ENCODE data around the gene SCUBE3.

The SCUBE3 gene

DNA sequence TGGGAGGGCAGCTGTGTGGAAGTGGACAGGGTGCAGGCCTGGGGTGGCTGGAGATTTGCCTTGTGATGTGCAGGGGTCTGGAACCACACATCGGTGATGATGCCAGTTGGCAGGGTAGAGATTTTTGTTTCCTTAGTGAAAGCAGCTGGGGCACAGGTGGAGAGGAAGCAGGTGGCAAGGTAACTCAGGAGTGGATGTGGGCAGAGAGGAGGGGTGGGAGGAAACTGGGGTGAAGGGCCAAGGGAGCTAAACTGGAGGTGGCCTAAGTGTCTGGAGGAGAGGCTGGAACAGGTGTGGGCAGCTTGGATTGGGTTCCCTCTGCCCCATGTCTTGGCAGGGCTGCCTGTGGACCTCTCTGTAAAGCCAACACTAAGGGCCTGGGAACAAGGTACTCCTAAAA, 4.7 kb upstream of the SCUBE3 start:
- no peak for DNase-seq (ENCODE audit: low read depth, low spot score)
- ChIA-PET CTCF (interaction anchor here (0.5 to 15.4 kb wide), 7 partner anchors 16 to 223 kb away, joined by 3 to 179 read pairs (median 77); no protein-coding TSS in a partner anchor), POLR2A (no interaction called here)
- TF ChIP-seq, protein P1, sequence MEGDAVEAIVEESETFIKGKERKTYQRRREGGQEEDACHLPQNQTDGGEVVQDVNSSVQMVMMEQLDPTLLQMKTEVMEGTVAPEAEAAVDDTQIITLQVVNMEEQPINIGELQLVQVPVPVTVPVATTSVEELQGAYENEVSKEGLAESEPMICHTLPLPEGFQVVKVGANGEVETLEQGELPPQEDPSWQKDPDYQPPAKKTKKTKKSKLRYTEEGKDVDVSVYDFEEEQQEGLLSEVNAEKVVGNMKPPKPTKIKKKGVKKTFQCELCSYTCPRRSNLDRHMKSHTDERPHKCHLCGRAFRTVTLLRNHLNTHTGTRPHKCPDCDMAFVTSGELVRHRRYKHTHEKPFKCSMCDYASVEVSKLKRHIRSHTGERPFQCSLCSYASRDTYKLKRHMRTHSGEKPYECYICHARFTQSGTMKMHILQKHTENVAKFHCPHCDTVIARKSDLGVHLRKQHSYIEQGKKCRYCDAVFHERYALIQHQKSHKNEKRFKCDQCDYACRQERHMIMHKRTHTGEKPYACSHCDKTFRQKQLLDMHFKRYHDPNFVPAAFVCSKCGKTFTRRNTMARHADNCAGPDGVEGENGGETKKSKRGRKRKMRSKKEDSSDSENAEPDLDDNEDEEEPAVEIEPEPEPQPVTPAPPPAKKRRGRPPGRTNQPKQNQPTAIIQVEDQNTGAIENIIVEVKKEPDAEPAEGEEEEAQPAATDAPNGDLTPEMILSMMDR (IDR thresholded peaks at IDR 0.05; ENCODE audit: insufficient read depth, low read length, missing control alignments), result no peak
- H3K4me3 ChIP-seq (ENCODE audit: low read depth, low read length), result no peak overlapping the region

DNA sequence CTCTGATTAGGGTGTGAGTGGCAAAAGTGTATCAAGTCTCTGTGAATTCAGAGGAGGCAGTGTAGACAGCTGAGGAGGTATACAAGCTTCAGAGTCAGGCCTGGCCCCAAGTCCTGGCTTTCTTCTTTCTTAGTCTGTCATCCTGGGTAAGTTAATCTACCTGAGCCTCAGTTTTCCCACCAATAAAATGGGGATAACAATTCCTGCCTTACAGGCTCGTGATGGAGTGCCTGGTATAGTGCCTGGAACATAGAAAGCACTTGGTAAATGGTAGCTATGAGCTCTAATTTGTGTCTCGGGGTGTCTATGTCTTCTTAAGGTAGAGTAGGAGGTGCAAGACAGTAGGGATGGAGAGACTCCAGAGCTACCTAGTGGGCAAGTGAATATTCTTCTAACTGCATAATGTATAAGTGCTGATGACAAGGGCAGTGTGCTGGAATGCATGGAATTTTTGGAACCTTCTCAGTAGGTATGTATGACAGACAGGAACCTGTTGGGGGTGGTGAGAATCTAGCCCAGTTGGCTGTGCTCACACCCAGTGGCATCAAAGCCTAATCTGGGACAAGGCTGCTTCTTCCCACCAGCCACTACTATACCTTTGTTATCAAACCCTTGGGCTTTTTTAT, 4.0 kb upstream of the SCUBE3 start:
- POLR2A ChIA-PET, result no interaction called here
- CTCF ChIA-PET, result interaction anchor here (0.5 to 15.4 kb wide), 7 partner anchors 9 to 223 kb away, joined by 3 to 179 read pairs (median 77); no protein-coding TSS in a partner anchor
- TF ChIP-seq, protein P1 (IDR thresholded peaks at IDR 0.05; ENCODE audit: insufficient read depth, low read length, missing control alignments), result no peak
- no peak for DNase-seq (ENCODE audit: low read depth, low spot score)
- no peak overlapping the region for H3K4me3 ChIP-seq (ENCODE audit: low read depth, low read length)

DNA sequence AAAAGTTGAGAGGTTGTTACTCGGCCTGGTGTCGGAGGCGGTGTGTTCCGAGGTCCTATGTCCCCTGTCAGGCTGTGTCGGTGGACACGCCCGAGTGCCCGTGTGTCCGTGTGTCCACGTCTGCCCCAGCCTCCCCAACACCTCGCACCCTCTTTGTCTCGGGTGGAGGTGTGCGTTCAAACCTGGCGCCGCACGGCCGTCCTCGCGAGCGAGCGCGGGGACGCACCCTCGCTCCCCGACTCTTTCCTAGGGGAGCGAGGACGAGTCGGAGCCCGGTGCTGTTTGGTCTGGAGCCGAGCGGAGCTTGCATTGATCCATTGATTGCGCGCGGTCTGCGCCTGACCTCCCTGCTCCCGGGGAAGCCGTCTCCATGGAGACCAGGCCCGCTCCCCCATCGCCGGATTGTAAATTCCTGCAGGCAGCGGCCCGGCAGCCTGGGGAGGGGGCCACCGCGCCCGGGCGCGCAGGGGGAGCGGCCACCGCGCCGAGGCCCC, 411 bp upstream of the SCUBE3 start:
- TF ChIP-seq, protein P1 (IDR thresholded peaks at IDR 0.05; ENCODE audit: insufficient read depth, low read length, missing control alignments), result no peak
- H3K4me3 ChIP-seq (ENCODE audit: low read depth, low read length), result peak overlapping the region; percentile 72
- DNase-seq (ENCODE audit: low read depth, low spot score), result no peak
- ChIA-PET POLR2A (interaction anchor here (0.9 to 1.7 kb wide), 2 partner anchors 28 kb away, joined by 3 to 5 read pairs; no protein-coding TSS in a partner anchor), CTCF (interaction anchor here (1.0 to 5.6 kb wide), 6 partner anchors 8 to 227 kb away, joined by 3 to 52 read pairs (median 16); no protein-coding TSS in a partner anchor)

DNA sequence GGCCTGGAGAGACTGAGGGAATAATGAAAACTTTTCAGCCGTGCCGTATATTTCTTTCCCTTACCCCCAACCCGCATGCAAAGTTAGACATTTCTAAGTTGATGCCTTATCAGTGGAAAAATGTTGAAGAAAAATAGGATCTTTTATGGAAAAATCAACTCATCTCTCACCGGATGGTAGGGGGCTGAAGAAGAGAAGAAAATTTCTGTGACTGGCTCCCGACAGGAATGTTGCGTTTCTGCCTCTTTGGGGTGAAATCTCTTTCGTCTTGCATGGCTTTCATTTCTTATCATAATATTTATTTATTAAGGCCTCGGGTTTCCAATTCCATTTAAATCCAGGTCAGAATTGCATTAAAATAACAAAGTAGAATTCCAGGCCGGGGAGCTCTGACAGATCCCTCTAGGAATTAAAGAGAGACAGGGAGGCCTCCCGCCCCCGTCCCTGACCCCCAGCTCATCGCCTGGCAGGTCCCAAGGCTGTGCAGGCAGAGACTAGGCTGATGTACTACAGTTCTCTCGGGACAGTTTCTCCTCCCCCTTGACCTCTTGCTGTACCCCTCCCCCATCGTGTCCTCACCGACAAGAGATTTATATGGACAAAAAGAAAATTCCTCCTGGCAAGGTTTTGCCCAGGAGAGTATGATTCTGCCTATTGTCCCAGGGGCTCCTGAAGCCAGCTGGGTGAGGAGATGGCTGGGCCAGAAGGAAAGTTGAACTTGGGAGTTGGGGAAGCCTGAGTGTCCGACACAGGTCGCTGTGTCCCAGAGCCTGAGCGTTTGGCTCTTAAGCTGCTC, 1.3 kb downstream of the SCUBE3 start:
- TF ChIP-seq, protein P1 (IDR thresholded peaks at IDR 0.05; ENCODE audit: insufficient read depth, low read length, missing control alignments), result no peak
- peak overlapping the region; percentile 72 for H3K4me3 ChIP-seq (ENCODE audit: low read depth, low read length)
- no peak for DNase-seq (ENCODE audit: low read depth, low spot score)
- ChIA-PET CTCF (interaction anchor here (0.8 to 5.6 kb wide), 13 partner anchors 10 to 228 kb away, joined by 3 to 52 read pairs (median 3); no protein-coding TSS in a partner anchor), POLR2A (interaction anchor here (1.3 to 1.7 kb wide), 2 partner anchors 12 to 27 kb away, joined by 3 read pairs; no protein-coding TSS in a partner anchor)

DNA sequence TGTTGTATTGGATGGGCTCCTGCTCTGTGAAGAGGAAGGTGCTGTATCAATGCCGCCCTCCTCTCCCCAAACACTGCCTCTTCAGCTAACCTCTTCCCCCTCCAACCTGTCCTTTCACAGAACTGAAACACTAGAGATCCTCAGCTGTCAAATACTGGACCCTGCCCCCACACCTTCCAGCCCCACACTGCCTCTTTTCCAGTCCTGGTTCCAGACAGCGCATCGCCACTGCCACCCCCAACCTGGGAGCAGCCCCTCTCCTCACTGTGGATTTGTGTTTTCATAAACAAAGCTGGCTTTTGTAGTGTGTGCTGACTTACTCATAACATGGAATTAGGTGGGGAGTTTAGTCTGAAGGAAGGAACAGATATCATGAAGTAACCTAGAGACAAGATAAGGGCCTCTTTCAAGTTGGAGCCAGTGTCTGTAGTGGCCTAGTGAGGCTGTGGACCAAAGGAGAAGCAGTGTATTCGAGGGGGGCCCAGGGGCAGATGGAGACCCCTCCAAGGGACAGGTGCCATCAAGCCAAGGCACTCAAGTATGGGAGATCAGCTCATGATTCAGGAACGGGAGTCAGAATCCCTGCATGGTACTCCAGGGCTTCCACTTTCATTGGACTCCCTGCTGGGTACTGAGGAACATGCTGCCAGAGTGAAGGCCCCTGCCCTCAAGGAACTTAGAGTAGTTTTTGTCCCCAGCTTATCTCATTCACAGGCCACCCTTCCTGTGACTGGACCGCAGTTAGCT, 2.1 kb downstream of the SCUBE3 start:
- ChIA-PET POLR2A (no interaction called here), CTCF (interaction anchor here (0.8 to 5.6 kb wide), 13 partner anchors 10 to 229 kb away, joined by 3 to 52 read pairs (median 3); no protein-coding TSS in a partner anchor)
- TF ChIP-seq, protein P1 (IDR thresholded peaks at IDR 0.05; ENCODE audit: insufficient read depth, low read length, missing control alignments), result no peak
- H3K4me3 ChIP-seq (ENCODE audit: low read depth, low read length), result peak overlapping the region; percentile 72
- DNase-seq (ENCODE audit: low read depth, low spot score), result no peak
